ENCODE results near the gene ZNRF3.

Gene ZNRF3

DNA sequence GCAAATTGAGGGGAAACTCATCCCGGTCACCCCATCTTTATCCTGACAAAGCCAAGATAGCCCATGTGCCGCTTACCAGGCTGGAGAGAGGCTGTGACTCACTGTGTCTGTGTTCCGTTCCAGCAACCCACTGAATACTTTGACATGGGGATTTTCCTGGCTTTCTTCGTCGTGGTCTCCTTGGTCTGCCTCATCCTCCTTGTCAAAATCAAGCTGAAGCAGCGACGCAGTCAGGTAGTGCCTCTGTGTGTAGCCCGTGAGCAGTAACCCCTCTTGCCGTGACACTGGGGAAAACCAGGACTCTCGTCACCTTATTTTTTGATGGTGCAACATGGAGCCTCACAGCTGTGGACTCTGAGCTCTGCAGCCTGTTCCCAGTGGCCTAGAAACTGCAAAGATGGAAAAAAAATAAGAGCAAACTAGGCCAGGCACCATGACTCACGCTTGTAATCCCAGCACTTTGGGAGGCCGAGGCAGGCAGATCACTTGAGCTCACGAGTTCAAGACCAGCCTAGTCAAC is 161.3 kb downstream of the ZNRF3 start:
- DNase-seq, result no peak

DNA sequence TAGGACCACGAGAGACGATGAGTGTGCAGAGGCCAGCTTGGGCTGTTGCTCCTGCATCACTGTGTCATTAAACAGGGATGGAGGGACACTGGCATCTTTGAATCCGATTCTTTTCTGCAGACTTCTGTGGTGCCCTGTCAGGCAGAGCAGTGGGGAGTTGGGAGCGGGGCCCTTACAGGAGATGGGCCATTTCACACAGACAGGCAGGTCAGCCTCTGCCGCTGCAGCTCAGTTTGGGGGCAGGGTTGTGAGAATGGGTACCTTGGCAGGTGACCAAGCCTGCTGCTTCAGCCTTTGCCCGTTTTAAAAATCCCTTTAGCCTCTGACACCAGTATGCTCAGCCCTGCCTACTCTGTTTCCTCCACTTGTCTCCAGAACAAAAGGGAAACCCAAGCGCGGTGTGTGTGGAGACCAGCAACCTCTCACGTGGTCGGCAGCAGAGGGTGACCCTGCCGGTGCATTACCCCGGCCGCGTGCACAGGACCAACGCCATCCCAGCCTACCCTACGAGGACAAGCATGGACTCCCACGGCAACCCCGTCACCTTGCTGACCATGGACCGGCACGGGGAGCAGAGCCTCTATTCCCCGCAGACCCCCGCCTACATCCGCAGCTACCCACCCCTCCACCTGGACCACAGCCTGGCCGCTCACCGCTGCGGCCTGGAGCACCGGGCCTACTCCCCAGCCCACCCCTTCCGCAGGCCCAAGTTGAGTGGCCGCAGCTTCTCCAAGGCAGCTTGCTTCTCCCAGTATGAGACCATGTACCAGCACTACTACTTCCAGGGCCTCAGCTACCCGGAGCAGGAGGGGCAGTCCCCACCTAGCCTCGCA is 165.7 kb downstream of the ZNRF3 start:
- no peak for DNase-seq

DNA sequence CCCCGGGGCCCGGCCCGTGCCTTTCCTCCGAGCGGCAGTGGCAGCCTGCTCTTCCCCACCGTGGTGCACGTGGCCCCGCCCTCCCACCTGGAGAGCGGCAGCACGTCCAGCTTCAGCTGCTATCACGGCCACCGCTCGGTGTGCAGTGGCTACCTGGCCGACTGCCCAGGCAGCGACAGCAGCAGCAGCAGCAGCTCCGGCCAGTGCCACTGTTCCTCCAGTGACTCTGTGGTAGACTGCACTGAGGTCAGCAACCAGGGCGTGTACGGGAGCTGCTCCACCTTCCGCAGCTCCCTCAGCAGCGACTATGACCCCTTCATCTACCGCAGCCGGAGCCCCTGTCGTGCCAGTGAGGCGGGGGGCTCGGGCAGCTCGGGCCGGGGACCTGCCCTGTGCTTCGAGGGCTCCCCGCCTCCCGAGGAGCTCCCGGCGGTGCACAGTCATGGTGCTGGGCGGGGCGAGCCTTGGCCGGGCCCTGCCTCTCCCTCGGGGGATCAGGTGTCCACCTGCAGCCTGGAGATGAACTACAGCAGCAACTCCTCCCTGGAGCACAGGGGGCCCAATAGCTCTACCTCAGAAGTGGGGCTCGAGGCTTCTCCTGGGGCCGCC is 166.4 kb downstream of the ZNRF3 start:
- DNase-seq, result no peak

DNA sequence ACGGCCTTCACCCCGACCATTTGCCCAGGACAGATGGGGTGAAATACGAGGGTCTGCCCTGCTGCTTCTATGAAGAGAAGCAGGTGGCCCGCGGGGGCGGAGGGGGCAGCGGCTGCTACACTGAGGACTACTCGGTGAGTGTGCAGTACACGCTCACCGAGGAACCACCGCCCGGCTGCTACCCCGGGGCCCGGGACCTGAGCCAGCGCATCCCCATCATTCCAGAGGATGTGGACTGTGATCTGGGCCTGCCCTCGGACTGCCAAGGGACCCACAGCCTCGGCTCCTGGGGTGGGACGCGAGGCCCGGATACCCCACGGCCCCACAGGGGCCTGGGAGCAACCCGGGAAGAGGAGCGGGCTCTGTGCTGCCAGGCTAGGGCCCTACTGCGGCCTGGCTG is 167.1 kb downstream of the ZNRF3 start:
- DNase-seq, result no peak

DNA sequence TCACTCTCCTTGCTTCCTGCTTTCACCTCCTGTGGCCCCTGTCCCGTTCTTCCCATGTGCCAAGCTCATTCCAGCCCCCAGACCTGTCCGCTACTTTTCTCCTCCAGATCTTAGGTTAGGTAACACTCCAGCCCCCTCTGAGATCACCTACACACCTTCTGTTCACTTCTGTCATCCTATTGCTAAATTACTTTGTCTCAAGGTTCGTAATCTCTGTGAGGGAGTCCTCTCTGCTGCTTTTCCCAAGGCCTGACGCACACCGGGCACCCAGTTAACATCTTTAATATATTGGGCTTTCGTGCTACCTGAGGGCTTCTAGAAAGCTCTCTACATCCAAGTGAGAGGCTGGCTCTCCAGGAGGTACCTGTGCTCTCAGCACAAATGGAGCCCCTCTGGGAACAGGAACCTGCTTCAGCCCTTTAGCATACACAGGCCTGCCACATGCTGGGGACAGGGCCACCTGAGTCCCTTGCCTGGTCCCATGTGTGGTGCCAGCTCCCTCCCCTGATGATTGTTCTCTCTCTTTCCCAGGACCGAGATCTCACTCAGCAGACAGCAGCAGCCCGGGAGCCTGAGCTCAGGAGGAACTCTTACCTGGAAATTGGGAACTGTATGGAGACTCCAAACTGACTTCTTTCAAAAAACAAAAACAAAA is 169.8 kb downstream of the ZNRF3 start:
- no peak for DNase-seq

DNA sequence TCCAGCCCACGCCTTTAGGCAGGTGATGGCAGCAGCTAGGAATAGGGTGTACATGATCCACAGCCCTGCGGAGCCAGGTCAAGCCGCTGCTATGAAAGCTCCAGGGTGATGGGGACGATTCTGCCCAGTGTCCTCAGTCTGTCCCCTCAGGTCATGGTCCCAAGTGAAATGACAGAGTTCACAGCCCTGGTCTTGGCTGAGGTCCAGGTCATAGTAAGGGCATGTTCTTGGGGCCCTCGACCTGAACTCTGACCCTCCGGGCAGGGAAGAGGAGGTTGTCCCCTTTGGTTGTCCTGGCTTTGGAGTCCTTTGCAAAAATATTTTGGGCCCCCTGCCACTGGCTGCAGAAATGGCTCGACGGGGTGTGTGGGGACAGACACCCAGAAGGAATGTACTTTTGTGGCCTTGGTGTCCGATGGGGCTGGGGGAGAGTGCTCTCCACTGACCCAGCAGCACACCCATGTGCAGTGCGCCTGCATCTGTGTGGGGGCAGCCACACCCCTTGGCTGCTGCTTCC is 170.9 kb downstream of the ZNRF3 start:
- DNase-seq, result no peak

DNA sequence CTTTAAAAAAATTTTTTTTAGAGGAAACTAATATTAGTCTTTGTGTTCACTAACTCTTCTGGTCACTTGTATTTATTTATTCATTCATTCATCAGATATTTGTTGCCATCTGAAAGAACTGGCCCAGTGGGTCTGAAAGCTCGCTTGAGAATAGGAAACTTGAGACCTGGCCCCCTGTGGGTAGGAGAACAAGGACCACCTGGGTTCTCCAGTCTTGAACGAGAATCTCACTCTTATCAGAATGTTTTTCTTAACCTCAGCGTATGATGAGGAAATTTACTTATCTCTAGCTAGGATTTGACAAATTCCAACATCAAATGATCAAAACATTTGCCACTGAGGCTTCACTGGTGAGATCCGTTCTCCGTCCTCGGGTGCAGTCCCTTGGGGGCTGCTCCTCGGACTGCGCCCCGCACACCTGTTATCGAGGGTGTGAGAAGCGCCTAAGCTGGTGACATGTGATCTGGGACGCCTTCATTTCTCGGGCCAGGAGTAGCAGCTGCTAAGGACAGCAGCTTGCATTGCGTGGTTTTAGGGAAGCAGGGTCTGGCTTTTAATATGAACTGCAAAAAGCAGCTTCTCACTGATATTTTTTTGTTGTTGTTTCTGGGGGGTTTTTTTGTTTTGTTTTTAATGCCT is 171.9 kb downstream of the ZNRF3 start:
- DNase-seq, result no peak

DNA sequence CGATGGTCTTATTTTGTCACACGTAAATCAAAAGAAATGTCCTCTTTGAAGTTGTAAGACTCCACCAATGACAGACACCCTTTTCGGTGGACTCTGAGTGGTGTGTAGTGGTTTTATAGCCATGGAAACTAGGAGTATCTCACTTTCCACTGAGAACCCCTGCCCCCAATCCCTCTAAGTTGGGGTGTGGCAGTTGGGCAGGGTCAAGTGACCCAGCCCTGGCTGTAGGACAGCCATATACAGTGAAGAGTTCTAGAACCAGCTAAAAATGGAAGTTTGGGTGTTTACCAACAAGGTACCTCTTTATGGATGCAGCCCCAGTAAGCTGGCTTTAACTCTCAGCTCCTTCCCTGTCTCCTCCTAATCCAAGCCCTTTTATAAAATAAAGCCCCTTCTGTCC is 173.1 kb downstream of the ZNRF3 start:
- no peak for DNase-seq

DNA sequence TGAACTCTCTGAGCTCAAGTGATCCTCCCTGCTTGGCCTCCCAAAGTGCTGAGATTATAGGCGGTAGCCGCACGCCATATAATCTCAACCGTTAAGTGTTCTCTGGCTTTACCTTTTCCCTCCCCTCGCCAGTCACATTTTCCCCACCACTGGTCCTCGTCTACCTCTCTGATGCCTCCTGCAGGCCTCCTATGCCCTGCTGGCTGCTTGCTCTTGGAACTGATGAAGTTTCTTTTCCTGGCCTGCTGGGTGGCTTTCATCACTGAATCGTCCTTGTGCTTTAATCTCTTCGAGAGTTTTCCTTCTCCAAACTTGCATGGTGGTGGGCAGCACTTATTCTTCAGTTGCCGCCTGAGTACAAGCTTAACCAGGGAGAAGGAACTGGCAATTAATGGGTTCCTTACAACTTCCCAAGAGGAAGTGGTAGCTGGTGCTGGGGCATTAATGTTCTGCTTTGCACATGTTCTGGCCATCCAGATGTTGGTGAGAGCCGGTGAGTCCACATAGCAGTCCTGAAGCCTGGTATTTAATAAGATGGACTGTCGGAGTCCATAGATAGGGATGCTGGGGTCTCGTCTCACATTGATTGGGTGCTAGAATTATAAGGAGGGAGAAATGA is 177.0 kb downstream of the ZNRF3 start:
- no peak for DNase-seq

DNA sequence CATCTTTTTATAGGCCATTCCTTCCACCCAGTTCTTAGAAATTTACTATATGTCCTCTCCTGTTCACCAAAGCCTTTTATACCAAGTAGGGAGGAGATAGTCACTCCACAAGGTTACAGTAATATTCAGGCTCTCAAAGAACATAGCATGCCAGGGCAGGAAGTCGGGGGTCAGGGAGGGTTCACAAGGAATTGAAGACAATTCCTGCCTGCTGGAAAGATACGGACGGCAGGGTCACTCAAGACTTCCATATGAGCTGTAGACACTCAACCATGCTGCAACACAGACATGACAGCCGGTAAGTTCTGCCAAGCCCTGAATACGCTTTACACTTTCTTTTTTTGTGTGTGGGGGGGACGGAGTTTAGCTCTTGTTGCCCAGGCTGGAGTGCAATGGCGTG is 177.6 kb downstream of the ZNRF3 start:
- DNase-seq, result no peak

DNA sequence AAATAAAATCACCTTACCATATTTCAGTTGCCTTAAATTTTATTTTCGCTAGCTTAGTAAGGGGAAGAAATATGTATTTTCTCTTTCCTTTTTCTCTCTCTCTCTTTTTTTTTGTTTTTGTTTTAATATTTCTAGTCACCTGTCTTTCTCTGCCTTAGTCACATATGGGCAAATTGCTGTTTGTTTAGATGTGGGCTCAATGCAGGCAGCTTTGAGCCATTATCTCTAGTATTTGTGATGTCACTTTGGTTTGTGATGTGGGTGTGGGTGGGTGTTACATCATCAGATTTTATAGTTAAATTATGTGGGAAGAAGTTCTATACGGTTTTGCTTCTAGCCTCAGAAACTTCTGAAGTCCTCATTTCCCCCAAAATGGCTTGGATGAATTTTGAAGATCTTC is 178.4 kb downstream of the ZNRF3 start, which contains the start of gene C22orf31:
Gene C22orf31 (minus strand): TSS at position 59 of the 400 bp plus-strand sequence. CDS start 39 bp downstream, at position 20.
- DNase-seq, result no peak

DNA sequence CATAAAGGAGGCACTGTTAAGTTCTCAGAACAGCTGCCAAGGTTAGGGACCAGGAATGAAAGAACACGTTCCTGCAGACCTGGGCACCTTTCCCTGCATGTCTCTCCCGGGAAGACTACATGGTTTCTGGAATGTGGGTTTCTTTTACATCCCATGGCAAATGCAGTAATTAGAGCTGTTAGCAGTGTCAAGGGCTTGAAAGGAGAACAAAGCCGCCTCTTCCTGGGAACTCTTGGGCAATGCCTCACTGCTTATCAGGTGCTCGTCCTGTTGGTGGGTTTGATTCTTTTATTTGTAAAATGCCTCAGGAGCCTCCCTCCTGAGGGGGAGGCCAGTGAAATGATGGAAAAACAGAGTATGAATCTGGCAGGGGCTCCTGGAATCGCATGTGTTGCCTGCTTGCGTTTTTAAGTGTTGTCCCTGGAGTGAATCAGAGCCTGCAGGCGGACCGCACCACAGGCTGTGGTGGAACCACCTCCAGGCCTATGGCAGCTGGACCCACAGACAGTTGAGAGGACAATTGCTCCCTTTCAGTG is 179.0 kb downstream of the ZNRF3 start:
- DNase-seq, result no peak

DNA sequence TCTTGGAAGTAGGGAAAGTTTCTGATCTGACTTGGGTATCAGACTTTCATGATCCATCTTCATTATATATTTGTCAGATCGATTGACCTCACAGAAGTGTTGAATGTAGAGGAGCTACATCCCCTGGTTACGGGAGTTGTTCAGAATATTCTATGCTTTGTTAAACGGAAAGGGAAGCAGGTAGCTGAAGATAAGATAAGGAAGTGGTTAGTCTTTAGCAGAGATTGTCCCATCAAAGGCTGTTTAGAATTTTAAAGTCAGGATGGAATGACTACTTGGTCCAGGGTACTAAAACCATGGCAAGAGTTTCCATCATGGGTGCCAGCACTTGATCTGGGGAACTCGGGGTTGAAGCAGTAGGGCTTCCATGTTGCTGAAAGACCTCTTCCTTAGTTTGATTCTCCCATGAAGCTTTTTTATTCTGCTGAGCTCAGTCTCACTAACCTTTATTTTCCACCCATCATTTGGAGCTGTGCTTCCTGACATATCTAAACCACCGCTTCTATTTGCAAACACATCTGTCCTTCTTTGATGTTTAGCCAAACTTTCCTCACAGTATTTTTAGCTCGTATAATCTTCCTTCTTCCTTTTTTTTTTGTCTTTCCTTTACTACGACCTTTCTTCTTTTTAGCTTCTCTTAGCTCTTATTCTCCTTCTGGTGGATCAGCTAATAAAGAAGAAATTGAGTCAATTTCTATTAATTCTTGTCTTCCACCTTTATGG is 182.3 kb downstream of the ZNRF3 start:
- DNase-seq, result no peak

DNA sequence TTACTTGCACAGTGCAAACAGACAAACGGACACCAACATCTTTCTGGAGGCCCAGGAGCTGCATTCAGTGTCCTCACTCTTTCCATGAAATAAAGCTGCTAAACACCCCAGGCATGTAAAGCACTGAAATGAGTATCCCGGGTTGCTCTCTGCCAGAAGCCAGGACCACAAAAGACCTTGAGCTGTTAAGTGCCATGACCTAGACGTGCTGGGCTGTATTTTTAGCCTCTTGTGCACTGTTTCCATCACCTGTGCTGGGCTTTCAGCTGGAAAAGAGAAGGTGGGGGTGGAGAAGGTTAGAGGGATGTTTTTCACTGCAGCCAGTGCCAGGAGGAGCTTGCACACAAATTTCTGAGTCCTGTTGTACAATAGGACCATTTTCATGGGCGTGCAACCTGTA is 186.1 kb downstream of the ZNRF3 start:
- no peak for DNase-seq

DNA sequence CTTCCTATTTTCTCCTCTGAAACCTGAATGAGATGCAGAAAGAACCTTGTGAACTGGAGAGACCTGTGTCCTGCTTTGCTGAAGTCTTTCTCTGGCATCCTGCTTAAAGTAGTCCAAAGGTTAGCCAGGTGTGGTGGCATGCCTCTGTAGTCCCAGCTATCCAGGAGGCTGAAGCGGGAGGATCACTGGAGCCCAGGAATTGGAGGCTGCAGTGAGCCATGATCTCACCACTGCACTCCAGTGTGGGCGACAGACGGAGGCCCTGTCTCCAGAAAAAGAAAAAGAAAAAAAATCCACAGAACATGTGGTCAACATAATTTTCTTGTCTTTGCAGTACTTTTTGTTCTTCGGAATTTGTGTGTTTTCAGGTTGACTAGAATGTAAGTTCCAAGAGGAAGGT is 187.1 kb downstream of the ZNRF3 start:
- DNase-seq, result no peak

DNA sequence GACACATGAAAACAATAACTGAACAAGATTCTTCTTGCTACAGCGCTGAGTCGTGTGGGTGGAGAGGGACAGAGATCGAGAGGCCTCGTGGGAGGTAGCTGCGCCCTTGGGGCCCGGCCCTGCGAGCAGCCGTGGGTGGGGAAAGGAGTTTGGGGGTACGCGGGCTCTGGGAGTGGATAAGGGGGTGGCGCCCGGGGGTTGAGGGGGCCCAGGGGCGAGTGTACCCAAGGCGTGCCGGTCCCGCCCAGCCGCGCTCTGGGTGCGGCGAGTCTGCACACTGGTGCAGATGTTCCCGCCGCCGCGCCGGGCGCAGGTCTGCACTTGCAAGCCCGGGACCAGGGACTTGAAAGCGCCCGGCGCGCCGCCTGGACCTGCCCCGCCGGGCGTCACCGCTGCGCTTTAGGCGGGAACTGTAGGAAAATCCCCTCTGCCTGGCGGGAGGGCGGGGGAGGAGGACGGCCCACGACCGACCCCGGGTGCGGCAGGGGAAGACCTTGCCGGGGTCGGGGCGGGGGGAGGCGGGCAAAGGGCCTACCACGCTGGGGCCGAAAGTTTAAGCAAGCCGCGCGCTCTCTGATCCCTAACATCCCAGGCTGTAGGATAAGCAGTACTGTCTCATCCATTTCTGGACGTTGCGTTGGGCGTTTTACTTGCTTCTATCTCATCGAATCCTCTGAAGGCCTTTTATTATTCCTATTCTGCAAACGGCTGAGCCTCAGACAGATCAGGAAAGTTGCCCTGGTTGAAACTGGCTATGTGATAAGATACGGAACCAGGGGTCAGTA is 188.1 kb downstream of the ZNRF3 start:
- DNase-seq, result no peak

DNA sequence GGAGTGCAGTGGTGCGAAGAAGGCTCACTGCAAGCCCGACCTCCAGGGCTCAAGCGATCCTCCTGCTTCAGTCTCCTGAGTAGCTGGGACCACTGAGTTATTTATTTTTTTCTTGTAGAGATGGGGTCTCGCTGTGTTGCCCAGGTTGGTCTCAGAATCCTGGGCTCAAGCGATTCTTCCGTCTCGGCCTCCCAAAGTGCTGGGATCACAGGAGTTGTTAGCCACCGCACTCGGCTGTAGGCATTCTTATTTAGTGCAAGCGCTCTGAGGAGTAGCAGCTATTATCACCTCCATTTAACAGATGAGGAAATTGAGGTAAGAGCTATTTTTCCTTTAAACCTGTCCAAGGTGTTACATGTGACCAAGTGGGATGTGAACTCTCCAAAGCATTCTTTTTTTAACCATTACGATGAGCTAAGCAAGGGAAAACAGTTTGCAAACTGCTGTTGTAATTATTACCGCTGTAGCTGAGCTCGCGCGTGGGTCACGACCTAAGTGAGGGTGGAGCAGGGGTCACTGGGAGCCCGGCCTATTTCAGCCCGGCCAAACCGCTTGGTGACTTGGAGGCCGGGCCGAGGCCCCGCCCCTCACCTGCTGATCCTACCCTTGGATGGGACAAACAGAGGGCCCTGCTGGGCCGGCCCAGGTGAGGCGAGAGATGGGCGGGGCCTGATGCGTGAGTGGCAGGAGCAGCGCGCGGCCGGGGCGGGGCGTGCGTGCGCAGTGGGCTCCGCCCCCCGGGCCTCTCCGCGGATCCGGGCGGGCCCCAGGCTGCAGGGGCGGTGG is 189.0 kb downstream of the ZNRF3 start:
- no peak for DNase-seq

DNA sequence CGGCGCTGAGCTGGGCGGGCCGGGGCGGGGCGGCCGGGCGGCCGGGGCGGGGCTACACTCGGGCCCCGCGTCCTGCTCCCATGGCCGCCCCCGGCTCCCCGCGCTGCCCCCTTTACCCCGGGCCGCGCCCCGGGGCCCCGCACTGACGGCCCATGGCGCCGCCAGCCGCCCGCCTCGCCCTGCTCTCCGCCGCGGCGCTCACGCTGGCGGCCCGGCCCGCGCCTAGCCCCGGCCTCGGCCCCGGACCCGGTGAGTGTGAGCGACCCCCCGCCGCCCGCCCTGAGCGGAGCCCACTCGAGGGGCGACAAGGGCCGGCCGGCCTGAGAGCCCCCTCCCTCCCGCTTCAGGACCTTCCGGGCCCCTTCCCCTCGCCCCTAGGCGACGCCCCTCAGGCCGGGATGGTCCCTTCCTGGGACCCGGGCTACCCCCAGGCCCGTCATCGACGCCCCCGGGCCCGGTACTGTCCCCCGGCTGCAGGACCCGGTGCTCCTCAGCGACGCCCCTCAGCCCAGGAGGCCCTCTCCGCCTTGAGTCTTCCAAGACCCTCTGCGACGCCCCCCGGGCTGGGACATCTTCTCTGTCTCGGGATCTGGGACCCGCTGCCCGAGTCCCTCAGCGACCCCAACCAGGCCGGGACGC is 189.7 kb downstream of the ZNRF3 start, which contains the start of gene KREMEN1:
Gene KREMEN1 (plus strand): TSS at position 57 of the 639 bp plus-strand sequence. CDS start 96 bp downstream, at position 153.
- no peak for DNase-seq

DNA sequence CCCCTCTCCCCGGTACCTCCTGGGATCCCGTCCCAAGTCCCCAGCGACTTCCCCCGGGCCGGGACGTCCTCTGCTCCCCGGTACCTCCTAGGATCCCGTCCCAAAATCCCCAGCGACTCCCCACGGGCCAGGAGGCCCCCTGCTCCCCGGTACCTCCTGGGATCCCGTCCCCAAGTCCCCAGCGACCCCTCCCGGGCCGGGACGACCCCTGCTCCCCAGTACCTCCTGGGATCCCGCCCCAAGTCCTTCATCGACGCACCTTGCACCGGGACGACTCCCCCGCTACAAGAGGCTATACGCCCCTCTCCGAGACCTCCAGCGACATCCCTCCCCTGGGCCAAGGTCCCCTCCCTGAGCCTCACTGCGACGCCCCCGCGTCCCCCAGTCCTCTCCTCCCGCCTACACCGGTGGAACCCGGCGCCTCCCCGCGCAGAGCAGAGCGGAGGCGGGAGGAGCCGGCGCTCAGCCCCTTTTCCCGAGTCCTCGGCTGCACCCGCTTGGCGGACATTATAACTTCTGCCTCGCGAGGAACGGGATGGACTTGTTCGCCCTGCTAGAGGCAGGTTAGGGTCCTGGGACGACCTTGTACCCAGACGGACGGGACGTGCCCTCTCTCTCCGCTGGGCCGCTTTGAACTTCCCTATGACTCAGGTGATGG is 190.4 kb downstream of the ZNRF3 start:
- no peak for DNase-seq
